ACC112 (cell line): ENCODE data around the gene TLCD3B.
A peak's percentile ranks its signal among the peaks of the same experiment; 100 is the strongest.

Experiments
- H2AFZ ChIP-seq: fragments of 200-600 bp; sonication (generic); one replicate; pipeline ENCODE4 v1.6.0; 2017; ENCODE audit warnings: antibody characterized with exemption, low read length; ENCODE audit not compliant: unreplicated experiment
- H3K27ac ChIP-seq: fragments of 200-600 bp; sonication (generic); 2 replicates; pipeline ENCODE4 v1.5.1; 2014; ENCODE audit warnings: low read depth, mild to moderate bottlenecking, antibody characterized with exemption, low read length, moderate library complexity
- H3K27me3 ChIP-seq: fragments of 200-600 bp; sonication (generic); 2 replicates; pipeline ENCODE4 v1.6.1; 2014; ENCODE audit warnings: mild to moderate bottlenecking, antibody characterized with exemption, low read length, moderate library complexity, mixed read lengths; ENCODE audit not compliant: insufficient read depth
- H3K36me3 ChIP-seq: fragments of 200-600 bp; sonication (generic); 2 replicates; pipeline ENCODE4 v1.6.1; 2016; ENCODE audit warnings: mild to moderate bottlenecking, antibody characterized with exemption, low read length, moderate library complexity, mixed read lengths; ENCODE audit not compliant: insufficient read depth
- H3K4me1 ChIP-seq: fragments of 200-600 bp; sonication (generic); one replicate; pipeline ENCODE4 v1.6.1; 2016; ENCODE audit warnings: low read length, mixed read lengths; ENCODE audit not compliant: insufficient read depth, unreplicated experiment, control insufficient read depth
- H3K4me3 ChIP-seq: fragments of 200-600 bp; sonication (generic); 2 replicates; pipeline ENCODE4 v1.5.1; 2014; ENCODE audit warnings: mild to moderate bottlenecking, low read depth, low read length
- H3K79me2 ChIP-seq: fragments of 200-600 bp; sonication (generic); one replicate; pipeline ENCODE4 v1.6.0; 2016; ENCODE audit warnings: low read length; ENCODE audit not compliant: control insufficient read depth, unreplicated experiment, insufficient read depth

TLCD3B gene

DNA sequence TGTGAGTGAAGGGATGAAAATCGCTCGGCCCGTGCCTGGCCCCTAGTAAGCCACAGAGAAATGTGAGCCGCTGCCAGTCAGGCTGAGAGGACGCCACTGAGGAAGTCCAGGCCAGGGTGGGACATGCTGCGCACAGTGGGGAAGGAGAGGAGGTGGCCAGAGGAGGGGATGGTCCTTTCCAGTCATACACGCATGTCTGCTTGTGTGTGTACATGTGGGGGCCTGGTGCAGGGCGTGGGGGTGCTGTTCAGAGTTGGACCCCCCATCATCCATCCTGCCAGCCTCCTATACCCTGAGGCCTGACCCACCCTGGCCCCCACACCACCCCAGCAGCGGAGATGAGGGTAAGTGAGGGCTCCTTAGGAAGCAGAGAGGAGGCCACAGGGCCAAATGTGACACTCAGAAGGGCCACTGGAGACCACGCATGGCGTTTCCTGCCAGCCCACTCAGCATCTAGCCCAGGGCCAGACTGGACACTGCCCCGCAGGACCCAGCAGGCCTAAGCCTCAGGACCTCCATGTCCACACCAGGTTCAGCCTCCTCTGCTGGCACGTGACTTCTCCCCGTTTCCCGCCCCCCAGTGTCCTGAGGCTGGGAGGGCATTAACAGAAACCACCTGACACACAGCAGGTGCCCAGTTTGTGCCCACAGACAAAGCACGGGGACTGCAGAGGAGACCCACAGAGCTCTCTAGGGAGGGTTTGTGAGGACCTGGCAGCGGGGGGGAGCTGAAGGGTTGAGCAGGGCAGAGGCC lies 27.2 kb downstream of the TLCD3B start:
- Histone ChIP-seq H3K27ac (no peak overlapping the region), H2AFZ (no peak overlapping the region), H3K4me3 (no peak overlapping the region), H3K79me2 (no peaks in the 10 kb centered on the region), H3K36me3 (peaks cover 5% of the 10 kb centered on the region; the same call in 1 of the 2 replicates), H3K27me3 (no peaks in the 10 kb centered on the region), H3K4me1 (no peaks in the 10 kb centered on the region)

DNA sequence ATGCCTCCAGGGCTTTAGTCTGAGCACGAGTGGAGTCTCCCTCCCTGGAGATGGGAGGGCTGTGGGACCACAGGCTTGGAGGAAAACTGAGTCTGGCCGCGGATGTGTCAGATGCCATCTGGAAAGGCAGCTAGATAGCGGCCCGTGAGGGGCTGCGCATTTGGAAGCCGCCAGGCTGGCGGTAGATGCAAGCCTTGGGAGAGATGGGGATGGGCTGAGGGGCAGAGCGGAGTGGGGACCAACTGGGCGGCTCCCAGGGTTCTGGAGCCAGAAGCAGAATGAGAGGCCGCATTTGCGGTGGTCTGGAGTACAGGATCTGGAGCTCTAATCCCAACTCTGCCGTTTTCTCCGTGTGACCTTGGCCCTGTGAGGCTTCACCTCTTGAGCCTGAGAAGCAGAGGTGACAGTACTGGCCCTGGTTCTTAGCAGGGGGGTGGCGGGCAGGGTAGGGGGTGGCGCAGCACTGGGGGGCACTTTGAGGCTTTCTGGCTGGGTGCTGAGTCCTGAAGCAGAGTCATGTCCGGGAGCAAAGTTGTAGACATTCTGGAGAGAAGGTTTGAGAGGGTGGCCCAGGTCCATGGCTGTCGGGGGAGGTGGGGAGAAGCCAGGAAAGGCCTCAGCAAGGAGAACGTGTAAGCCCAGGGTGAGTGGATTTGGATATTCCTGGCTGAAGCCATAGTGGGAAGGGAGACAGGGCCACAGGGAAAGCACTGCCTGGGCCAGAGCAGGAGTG lies 28.3 kb downstream of the TLCD3B start:
- Histone ChIP-seq H3K4me1 (no peaks in the 10 kb centered on the region), H3K27ac (no peak overlapping the region), H3K79me2 (no peaks in the 10 kb centered on the region), H3K27me3 (no peaks in the 10 kb centered on the region), H3K4me3 (no peak overlapping the region), H3K36me3 (peaks cover 5% of the 10 kb centered on the region; the same call in 1 of the 2 replicates), H2AFZ (no peak overlapping the region)

DNA sequence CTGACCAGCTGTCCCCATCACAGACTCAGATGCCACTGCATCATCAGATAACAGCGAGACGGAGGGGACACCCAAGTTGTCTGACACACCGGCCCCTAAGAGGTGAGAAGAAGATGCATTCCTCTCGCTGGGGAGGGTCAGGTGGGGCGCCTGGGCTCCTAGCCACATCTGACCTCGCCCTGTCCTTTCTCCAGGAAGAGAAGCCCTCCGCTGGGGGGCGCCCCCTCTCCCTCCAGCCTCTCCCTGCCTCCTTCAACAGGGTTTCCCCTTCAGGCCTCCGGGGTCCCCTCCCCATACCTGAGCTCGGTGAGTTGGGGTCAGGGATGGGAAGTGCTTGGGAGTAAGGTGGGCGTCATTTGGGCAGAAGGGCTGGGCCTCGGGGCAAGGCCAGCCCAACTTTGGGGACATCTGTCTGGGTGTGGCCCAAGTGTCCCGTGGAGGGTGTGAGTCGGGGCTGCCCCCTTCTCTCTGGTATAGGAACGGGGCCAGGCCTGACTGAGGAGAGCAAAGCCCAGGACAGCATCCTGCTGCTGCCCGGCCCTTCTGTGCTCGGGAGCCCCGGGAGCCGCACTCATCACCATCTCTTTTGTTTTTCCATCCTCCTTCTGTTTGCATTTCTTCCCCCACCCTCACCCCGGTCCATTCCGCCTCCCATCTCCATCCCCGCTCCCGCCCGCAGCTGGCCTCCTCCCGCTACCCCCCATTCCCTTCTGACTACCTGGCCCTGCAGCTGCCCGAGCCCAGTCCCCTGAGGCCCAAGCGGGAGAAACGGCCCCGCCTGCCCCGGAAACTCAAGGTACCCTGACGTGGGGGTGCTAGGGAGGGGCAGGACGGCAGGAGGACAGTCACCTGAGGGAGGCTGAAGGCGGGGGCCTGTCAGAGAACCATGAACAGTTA lies 30.1 kb downstream of the TLCD3B start:
- no peak overlapping the region for H3K27ac ChIP-seq
- peaks cover 5% of the 10 kb centered on the region for H3K4me1 ChIP-seq
- H3K36me3 ChIP-seq: peaks cover 5% of the 10 kb centered on the region; the same call in 1 of the 2 replicates
- H3K27me3 ChIP-seq: no peaks in the 10 kb centered on the region
- peaks cover 5% of the 10 kb centered on the region for H3K79me2 ChIP-seq
- H3K4me3 ChIP-seq: no peak overlapping the region
- H2AFZ ChIP-seq: no peak overlapping the region

DNA sequence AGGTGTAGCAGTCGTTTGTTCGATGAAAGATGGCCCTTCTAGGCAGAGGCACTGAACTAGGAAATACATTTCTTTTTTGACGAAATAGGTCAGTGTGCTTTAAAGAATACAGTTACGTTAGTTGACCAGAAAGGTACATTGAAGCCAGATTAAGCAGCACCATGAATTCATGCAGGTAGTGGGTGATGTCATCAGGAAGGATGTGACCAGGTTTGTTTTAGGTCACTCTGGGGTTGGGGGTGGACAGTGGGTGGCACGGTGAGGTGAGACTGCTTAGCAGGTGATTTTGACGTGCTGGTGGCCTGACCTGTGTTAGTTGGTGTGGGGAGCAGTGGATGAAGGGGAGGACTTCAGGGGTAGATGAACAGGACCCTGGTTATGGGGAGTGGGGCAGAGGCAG lies 31.5 kb downstream of the TLCD3B start:
- Histone ChIP-seq H3K27me3 (no peaks in the 10 kb centered on the region), H3K4me1 (peaks cover 9% of the 10 kb centered on the region), H3K79me2 (peaks cover 5% of the 10 kb centered on the region), H3K36me3 (peaks cover 5% of the 10 kb centered on the region; the same call in 1 of the 2 replicates), H3K27ac (no peak overlapping the region), H2AFZ (no peak overlapping the region), H3K4me3 (no peak overlapping the region)

DNA sequence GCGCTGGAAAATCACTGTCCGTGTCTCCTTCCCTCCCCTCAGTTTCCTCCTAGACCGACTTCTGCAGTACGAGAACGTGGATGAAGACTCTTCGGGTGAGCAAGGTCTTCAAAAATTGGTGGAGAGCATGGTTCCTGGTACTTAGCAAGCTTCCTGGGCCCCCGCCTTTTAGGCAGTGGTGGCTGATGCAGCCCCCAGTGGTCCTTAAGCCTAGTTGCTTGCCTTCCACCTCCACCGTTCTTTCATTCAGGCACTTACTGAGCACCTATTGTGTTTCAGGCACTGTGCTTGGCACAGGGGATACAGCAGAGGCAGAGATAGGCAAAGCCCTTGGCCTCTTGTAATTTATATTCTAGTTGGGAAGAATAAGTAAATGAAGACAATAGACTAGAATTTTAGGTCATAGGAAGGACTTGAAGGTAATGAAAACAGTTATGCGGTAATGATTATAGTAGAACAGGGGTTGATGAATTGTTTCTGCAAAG lies 34.3 kb downstream of the TLCD3B start:
- Histone ChIP-seq H3K79me2 (peaks cover 5% of the 10 kb centered on the region), H3K27me3 (no peaks in the 10 kb centered on the region), H3K27ac (no peak overlapping the region), H3K36me3 (peaks cover 9% of the 10 kb centered on the region; the same call in 1 of the 2 replicates), H3K4me3 (peak overlapping the region; percentile 92), H2AFZ (peak overlapping the region; percentile 43), H3K4me1 (peaks cover 18% of the 10 kb centered on the region)

DNA sequence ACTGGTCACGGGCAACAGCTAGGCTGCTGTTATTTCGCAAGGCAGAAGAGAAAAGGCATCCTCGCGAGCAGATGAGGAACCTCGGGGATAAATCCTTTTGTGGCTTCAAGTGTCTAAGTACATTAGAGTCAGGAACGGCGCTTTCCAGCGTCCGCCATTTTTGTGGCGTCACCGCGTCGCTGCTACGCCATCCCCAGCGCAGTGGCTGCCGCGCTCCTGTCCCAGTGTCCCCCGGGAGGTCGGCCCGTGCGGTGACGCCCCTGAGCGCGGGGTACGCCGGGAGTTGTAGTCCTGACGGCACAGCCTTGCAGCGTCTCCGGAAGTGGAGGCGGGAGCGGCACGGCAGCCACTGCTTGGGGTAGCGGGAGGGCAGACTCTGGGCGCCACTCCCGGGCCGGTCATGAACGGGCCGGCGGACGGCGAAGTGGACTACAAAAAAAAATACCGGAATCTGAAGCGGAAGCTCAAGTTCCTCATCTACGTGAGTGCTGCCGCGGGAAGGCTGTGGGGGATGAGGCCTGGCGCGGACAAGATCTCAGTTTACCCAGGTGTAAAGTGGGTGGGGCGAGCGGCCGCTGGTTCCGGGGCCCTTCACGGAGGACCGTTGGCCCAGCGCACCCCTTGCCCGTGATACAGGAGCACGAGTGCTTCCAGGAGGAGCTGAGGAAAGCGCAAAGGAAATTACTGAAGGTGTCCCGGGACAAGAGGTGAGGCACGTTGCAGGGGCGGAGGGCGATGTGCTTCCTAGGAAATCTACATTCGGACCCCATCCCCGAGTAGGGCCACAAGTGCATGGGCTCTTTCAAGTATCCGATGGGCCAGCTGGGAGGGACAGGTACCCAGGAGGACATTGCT lies 34.9 kb downstream of the TLCD3B start, which contains the start of gene INO80E:
TSS of gene INO80E (plus strand) at position 331 of the 855 bp plus-strand sequence. CDS start at position 401, 70 bp downstream.
- no peaks in the 10 kb centered on the region for H3K27me3 ChIP-seq
- peak within 1 kb of the TSS; percentile 81 for H3K27ac ChIP-seq
- peaks cover 18% of the 10 kb centered on the region for H3K4me1 ChIP-seq
- H2AFZ ChIP-seq: peak within 1 kb of the TSS; percentile 88
- peaks cover 9% of the 10 kb centered on the region; the same call in 1 of the 2 replicates for H3K36me3 ChIP-seq
- peak within 1 kb of the TSS; percentile 92 for H3K4me3 ChIP-seq
- H3K79me2 ChIP-seq: peaks cover 5% of the 10 kb centered on the region

DNA sequence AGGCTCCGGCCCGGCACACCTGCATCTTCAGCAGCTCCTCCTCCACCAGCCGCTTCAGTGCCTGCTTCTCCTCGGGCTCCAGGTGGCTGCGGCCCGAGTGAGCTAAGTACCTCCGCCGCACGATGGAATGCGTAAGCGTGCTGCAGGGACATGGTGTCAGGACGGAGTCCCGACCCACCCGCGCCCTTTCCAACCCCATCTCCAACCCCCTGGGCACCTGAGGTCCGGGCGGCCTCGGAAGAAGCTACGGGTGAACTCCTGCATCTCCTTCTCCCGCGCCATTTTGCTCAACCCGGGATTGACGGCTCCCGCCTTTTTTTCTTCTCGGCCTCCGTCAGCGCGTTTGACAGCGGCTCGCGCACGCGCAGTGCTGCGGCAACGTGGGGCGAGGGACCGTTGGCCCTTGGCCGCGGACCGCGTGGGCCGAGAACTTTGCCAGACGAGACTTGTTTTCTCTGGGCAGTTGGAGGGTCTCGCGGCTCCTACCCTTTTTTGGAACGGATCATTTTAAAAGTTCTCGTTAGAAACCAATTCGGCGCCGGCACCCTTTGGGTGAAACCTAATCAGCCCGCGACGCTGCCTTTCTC lies 35.7 kb downstream of the TLCD3B start, which contains the start of gene HIRIP3:
TSS of gene HIRIP3 (minus strand) at position 294 of the 587 bp plus-strand sequence. CDS start at position 282, 12 bp downstream.
- Histone ChIP-seq H3K27me3 (no peaks in the 10 kb centered on the region), H2AFZ (peak within 1 kb of the TSS; percentile 88), H3K4me3 (peak within 1 kb of the TSS; percentile 92), H3K36me3 (peaks cover 9% of the 10 kb centered on the region; the same call in 1 of the 2 replicates), H3K79me2 (peaks cover 5% of the 10 kb centered on the region), H3K4me1 (peaks cover 18% of the 10 kb centered on the region), H3K27ac (peak within 1 kb of the TSS; percentile 81)

DNA sequence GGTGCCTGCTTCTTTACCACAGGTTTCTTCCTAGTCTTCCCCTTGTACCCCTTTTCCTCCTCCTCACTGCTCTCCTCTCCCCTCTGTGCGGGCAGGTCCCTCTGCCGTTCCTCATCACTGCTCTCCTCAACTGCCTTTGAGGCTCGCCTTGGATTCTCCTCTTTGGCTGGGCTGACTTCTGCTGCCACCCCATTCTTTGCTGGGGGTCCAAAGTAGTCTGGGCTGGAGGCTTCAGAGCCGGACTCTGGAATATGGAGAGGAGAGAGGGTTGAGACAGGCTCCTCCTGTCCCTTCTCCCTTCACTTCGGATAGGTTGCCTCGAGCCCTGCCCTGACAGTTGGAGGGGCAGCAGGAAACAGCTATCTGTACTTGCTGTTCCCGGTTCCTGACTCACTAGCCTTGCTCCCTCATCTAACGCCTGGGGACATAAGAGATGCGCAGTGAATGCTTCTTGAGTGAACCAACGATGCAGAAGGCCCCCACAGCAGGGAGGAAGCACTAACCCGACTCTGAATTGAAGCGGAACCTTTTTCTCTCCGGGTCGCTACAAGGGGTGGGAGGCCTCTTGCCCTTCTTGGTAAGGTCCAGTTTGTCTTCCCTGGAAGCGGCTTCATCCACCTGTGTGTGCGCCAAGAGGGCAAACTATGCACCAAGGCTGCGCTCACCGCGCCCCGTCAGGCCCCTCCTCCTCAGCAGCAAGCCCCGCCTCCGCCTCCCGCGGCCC lies 36.3 kb downstream of the TLCD3B start:
- H3K79me2 ChIP-seq: peaks cover 5% of the 10 kb centered on the region
- H3K4me3 ChIP-seq: peak overlapping the region; percentile 92
- peaks cover 18% of the 10 kb centered on the region for H3K4me1 ChIP-seq
- peak overlapping the region; percentile 88 for H2AFZ ChIP-seq
- no peaks in the 10 kb centered on the region for H3K27me3 ChIP-seq
- H3K27ac ChIP-seq: peak overlapping the region; percentile 81
- H3K36me3 ChIP-seq: peaks cover 9% of the 10 kb centered on the region; the same call in 1 of the 2 replicates
